Measurements from ENCODE around the gene KCNG2. TPM values are rescaled to one million over a fixed set of nuclear protein-coding genes. Genes with fewer than 3 reads are reported as not detected.

Gene KCNG2
- total RNA-seq, 1 donor from 2014 or later = under 0.01 TPM

- DNase-seq (ENCODE audit: low spot score in 2 of 2) (no peak), FAIRE-seq (no peak)
Observed at GRCh38 chr18:79917169-79917852, 119.6 kb downstream of the KCNG2 start.

GRCh38 chr18:79917853-79918614 lies 120.3 kb downstream of the KCNG2 start:
- DNase-seq (ENCODE audit: low spot score in 2 of 2) = no peak

DNA sequence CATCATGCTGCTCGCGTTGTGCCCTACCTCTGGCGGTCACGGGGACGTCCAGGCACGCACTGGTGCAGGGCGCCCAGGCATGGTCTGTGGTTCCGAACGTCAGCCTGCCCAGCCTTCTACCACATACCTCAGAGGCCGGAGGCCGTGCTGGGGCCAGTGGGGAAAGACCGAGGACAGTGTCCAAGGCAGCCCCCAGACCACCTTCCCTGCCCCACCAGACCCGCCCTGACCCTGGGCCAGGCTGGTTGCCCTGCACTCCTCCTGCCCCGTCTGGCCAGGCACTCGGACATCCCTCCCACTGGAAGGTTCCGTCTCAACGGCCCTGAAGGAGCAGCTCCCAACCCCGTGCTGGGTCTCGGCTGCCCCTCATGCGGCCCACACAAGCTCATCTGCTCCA lies 120.9 kb downstream of the KCNG2 start:
- FAIRE-seq (no peak), DNase-seq (ENCODE audit: low spot score in 2 of 2) (no peak)

More at GRCh38 chr18:79917853-79918614, 120.3 kb downstream of the KCNG2 start:
- FAIRE-seq = no peak

DNA sequence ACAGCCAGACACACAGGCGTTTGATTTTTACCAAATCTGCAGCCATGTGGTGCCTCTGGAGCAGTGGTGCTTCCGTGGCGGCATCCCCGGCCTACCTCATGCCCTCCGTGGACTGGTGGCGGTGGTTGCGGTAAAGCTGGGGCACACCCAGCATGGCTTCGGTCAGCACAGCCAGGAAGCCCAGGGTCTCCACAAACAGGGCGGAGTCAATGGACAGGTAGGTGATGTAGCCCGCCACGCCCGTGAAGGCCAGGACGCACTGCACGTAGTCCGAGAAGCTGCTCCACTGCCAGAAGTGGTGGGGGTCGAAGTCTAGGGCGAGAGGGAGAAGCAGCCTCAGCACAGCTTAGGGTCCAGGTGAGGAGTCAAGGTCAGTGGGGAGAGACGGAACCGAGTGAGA lies 121.4 kb downstream of the KCNG2 start:
- FAIRE-seq = no peak
- no peak for DNase-seq (ENCODE audit: low spot score in 2 of 2)

GRCh38 chr18:79921984-79922965 lies 124.5 kb downstream of the KCNG2 start:
- DNase-seq (ENCODE audit: low spot score in 2 of 2) = no peak
- no peak for FAIRE-seq

- no peak for FAIRE-seq
- DNase-seq (ENCODE audit: low spot score in 2 of 2) = no peak
Observed at GRCh38 chr18:79922971-79923411, 125.3 kb downstream of the KCNG2 start.

DNA sequence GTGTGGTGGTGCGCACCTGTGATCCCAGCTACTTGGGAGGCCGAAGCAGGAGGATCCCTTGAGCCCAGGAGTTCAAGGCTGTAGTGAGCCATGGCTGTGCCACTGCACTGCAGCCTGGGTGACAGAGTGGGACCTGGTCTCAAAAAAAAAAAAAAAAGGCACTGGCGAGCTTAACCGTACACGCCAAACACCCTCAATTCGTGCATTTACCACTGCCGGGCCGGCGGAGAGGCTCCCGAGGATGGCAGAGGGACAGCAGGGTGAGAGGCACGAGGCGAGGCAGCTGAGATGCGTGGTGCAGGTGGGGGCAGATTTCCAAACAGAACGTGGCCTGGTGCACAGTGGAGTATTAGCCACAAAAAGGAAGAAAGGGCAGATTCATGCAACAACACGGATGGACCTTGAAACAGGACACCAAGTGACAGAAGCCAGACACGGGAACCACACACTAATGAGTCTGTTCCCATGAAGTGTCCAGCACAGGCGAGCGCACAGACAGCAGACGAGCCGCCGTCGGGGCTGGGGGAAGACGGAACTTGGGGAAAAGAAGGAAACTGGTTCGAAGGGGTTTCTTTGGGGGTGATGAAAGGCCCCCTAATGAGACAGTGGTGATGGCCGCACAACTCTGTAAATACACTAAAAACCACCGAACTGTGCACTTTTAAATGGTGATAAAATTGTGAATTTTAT lies 126.3 kb downstream of the KCNG2 start:
- FAIRE-seq (no peak), DNase-seq (ENCODE audit: low spot score in 2 of 2) (no peak)

GRCh38 chr18:79924814-79925731 lies 127.3 kb downstream of the KCNG2 start:
- FAIRE-seq (no peak), DNase-seq (ENCODE audit: low spot score in 2 of 2) (no peak)

DNA sequence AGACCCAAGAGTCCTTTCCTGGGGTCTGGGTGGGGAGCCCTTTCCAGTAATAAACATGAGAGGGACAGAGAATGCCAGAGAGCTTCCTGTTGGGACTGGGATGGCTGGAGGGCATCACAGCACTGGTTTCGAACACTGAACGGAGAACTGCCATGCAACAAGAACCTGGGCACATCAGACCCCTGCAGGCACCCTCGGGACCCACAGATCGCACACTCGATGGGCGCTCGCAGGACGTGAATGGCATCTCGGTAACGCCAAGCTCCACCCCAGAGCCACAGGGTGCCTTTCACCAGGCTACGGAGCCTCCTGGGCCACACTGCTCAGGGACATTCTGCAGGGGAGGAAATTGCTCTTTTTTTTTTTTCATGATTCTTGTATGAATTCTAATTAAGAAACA lies 128.6 kb downstream of the KCNG2 start:
- DNase-seq (ENCODE audit: low spot score in 2 of 2) = no peak
- no peak for FAIRE-seq

DNA sequence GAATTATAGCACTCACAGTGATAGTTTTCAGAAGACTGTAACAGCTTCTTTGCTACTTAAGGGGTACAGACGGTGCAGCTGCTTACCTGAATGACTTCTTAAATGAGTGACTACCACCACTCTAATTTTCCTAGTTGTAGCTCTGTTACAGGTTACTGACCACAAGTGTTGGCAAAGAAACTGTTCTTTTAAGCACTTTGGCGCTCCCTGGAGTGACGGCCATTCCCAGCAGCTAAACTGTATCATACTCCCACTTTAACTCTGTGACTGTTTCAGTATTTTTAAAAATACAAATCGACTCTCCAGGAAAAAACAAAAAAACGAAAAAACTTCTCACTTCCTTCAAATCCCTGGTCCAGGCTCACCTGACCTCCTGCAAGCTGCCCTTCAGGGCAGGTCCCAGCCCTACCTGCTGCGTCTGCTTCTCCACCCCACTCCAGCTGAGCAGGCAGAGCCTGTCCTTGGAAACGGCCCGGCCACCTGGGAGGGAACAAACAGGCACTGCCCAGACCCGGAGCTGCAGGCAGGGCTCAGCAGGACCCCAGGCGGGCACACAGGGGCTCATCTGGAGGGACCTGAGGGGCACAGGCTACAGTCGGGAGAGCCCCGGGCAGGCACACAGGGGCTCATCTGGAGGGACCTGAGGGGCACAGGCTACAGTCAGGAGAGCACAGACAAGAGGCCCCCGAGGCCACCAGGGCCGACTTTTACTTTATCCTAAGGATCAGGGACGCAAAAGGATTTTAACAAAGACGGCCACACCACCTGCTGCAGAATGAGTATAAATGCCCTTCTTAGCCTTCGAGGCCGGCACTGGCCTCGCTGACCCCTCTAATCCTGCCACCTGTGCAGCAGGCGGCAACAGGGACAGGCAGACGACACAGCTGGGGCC lies 129.2 kb downstream of the KCNG2 start:
- no peak for DNase-seq (ENCODE audit: low spot score in 2 of 2)
- FAIRE-seq = no peak

DNA sequence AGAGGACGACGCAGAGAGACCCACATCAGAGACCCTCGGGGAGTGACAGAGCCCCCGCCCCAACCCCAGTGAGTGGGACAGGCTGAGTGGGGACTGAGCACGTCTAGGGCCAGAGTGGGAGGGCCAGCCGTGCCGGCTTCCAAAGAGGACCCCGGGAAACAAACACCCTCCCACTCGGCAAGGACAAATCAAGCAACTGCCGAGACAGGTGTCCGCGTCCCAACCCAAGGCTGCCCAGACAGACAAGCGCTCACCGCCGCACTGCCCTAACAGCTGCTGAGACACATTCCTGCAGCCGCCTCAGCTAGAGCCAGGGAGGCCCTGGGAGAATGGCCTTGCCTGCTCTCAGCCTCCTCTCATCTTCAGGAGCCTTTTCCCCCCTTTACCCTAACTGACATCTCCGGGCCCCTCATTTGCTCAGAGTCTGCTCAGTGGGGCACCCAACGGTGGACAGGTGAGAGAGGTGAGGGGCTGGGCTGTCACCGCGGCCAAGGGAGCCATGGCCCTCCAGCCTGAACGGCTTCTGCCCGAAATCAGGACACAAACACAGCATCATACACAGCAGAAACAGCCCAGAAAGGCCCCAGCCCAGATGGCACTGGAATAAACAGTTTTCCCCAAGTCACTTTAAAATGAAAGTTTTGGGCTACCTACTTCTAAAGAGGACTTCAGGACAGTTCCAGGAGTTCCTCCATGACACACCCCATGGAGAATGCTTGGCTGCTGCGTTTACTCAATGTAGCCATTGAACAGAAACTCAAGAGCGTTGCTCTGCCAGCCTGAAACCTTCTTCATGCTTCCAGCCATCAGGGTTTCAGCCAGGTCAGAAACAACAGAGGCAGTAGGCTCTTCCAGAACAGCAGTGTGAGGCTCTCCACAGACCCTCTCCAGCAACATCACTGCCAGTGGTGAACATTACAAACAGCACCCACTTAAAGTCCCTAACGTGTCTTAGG lies 130.1 kb downstream of the KCNG2 start:
- FAIRE-seq (no peak), DNase-seq (ENCODE audit: low spot score in 2 of 2) (no peak)

GRCh38 chr18:79928563-79928960 lies 130.8 kb downstream of the KCNG2 start:
- no peak for FAIRE-seq

DNA sequence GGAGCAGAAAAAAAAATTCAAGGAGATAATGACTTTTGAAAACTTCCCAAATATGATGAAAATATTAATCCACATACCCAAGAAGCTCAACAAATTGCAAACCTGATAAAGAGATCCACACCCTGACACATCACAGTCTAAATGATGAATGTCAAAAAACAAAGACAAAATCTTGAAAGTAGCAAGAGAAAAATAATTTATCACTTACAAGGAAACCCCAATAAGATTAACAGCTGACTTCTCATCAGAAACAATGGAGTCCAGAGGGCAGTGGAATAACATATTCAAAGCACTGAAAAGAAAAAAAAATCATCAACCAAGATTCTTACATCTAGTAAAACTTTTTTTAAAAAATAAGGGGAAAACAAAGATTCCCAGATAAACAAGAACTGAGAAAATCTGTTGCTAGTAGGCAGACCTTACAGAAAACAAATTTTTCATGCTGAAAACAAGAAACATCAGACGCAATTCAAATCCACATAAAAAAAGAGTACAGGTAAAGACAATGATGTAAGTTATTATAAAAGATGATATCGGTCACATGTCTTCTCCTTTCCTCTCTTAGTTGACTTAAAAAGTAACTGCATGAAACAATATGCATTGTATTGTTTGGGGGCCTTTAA lies 132.4 kb downstream of the KCNG2 start:
- no peak for DNase-seq (ENCODE audit: low spot score in 2 of 2)
- no peak for FAIRE-seq

More at GRCh38 chr18:79928563-79928960, 130.8 kb downstream of the KCNG2 start:
- DNase-seq (ENCODE audit: low spot score in 2 of 2) = no peak

DNA sequence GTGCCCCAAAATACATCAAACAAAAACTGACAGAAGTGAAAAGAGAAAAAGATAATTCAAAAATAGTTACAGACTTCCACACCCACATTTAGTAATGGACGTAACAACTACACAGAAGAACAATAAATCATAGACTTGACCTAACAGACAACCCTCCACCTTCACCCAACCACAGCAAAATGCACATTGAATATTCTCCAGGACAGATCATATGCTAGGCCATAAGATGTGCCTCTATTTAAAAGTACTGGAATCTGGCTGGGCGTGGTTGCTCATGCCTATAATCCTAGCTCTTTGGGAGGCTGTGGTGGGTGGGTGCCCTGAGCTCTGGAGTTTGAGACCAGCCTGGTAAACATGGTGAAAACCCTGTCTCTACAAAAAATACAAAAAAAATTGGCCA lies 133.7 kb downstream of the KCNG2 start:
- FAIRE-seq = no peak
- no peak for DNase-seq (ENCODE audit: low spot score in 2 of 2)

DNA sequence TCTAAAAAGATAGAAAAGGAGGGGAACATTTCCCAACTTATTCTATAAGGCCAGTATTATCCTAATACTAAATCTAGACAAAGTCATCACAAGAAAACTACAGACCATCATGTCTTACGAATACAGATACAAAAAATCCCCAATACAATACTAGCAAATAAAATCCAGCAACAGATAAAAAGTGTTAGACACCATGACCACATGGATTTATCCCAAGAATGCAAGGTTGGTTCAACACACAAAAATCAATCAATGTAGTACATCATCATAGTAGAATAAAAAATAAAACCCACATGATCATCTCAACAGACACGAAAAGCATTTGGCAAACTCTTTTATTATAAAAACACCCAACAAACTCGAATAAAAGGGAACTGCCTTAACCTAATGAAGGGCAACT lies 135.2 kb downstream of the KCNG2 start:
- no peak for DNase-seq (ENCODE audit: low spot score in 2 of 2)

GRCh38 chr18:79933765-79934164 lies 136.0 kb downstream of the KCNG2 start:
- no peak for FAIRE-seq
- DNase-seq (ENCODE audit: low spot score in 2 of 2) = no peak

More for the DNA sequence above, 135.2 kb downstream of the KCNG2 start:
- FAIRE-seq = no peak

Data from frontal cortex (tissue), 4 donors.